Measurements from ENCODE around the gene CDK5RAP2.

The CDK5RAP2 gene

DNA sequence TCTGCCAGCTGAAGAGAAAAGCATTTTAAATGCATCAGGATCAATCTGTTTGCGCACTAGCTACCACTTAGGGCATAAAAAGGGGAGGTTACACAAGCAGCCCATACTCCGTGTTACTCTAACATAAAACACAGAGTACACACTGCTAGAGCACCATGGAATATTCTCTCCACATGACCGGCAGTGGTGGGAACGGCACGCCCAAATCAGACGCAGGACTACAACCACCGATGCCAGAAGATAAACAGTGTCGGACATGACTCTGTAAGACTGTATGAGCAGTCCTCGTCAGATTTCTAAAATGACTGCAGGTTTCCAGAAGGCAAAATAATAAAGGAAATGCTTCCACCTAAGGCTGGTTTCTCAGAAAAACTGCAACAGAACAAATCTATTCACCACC lies 40.0 kb downstream of the CDK5RAP2 start:
- no peaks in the 10 kb centered on the region for H3K27me3 ChIP-seq (ENCODE audit: low read depth, low read length)
- no peak overlapping the region for H3K4me2 ChIP-seq (ENCODE audit: low read length)
- H4K20me1 ChIP-seq (ENCODE audit: insufficient read depth, low read length), result no peaks in the 10 kb centered on the region
- H3K4me1 ChIP-seq (ENCODE audit: low read length), result no peaks in the 10 kb centered on the region
- TF ChIP-seq EZH2phosphoT487 (IDR thresholded peaks at IDR 0.05; ENCODE audit: low read depth), result no peak
- TF ChIP-seq, protein P1, sequence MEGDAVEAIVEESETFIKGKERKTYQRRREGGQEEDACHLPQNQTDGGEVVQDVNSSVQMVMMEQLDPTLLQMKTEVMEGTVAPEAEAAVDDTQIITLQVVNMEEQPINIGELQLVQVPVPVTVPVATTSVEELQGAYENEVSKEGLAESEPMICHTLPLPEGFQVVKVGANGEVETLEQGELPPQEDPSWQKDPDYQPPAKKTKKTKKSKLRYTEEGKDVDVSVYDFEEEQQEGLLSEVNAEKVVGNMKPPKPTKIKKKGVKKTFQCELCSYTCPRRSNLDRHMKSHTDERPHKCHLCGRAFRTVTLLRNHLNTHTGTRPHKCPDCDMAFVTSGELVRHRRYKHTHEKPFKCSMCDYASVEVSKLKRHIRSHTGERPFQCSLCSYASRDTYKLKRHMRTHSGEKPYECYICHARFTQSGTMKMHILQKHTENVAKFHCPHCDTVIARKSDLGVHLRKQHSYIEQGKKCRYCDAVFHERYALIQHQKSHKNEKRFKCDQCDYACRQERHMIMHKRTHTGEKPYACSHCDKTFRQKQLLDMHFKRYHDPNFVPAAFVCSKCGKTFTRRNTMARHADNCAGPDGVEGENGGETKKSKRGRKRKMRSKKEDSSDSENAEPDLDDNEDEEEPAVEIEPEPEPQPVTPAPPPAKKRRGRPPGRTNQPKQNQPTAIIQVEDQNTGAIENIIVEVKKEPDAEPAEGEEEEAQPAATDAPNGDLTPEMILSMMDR (IDR thresholded peaks at IDR 0.05; ENCODE audit: low read depth, low read length), result no peak
- peaks cover 76% of the 10 kb centered on the region for H3K36me3 ChIP-seq (replicated peaks; ENCODE audit: low read depth, low read length)
- H3K9me3 ChIP-seq (ENCODE audit: insufficient read depth, low read length), result no peaks in the 10 kb centered on the region
- H3K9ac ChIP-seq (ENCODE audit: low read length), result no peak overlapping the region
- H3K79me2 ChIP-seq (ENCODE audit: low read length), result no peaks in the 10 kb centered on the region
- H3K4me3 ChIP-seq (ENCODE audit: low read length), result no peak overlapping the region
- H3K27ac ChIP-seq (ENCODE audit: low read length), result no peak overlapping the region
- no peak overlapping the region for H2AFZ ChIP-seq (ENCODE audit: low read depth, low read length)

DNA sequence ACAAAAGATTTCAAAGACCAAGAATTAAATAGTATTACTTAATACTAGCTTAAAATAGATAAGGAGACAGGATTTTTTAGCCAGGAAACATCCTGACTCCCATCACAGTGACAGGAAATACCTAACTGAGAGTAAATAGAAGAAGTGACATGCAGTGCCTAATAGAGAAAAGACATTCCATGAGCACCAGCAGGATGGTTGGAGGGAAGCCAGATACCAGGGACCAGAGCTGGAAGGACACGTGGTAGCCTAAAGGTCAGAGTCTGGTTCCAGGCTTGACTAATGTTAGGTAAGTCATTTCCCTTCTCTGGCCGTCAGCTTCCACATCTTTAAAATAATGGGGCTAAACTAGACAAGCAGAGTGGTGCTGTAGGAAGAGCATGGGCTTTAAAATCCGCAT lies 41.6 kb downstream of the CDK5RAP2 start:
- H3K4me2 ChIP-seq (ENCODE audit: low read length), result no peak overlapping the region
- no peaks in the 10 kb centered on the region for H3K9me3 ChIP-seq (ENCODE audit: insufficient read depth, low read length)
- no peak overlapping the region for H3K9ac ChIP-seq (ENCODE audit: low read length)
- H4K20me1 ChIP-seq (ENCODE audit: insufficient read depth, low read length), result no peaks in the 10 kb centered on the region
- no peaks in the 10 kb centered on the region for H3K79me2 ChIP-seq (ENCODE audit: low read length)
- H3K27me3 ChIP-seq (ENCODE audit: low read depth, low read length), result no peaks in the 10 kb centered on the region
- peaks cover 76% of the 10 kb centered on the region for H3K36me3 ChIP-seq (replicated peaks; ENCODE audit: low read depth, low read length)
- H3K27ac ChIP-seq (ENCODE audit: low read length), result no peak overlapping the region
- no peak overlapping the region for H2AFZ ChIP-seq (ENCODE audit: low read depth, low read length)
- H3K4me3 ChIP-seq (ENCODE audit: low read length), result no peak overlapping the region
- no peaks in the 10 kb centered on the region for H3K4me1 ChIP-seq (ENCODE audit: low read length)
- no peak for TF ChIP-seq EZH2phosphoT487 (IDR thresholded peaks at IDR 0.05; ENCODE audit: low read depth)
- TF ChIP-seq, protein P1 (IDR thresholded peaks at IDR 0.05; ENCODE audit: low read depth, low read length), result no peak

DNA sequence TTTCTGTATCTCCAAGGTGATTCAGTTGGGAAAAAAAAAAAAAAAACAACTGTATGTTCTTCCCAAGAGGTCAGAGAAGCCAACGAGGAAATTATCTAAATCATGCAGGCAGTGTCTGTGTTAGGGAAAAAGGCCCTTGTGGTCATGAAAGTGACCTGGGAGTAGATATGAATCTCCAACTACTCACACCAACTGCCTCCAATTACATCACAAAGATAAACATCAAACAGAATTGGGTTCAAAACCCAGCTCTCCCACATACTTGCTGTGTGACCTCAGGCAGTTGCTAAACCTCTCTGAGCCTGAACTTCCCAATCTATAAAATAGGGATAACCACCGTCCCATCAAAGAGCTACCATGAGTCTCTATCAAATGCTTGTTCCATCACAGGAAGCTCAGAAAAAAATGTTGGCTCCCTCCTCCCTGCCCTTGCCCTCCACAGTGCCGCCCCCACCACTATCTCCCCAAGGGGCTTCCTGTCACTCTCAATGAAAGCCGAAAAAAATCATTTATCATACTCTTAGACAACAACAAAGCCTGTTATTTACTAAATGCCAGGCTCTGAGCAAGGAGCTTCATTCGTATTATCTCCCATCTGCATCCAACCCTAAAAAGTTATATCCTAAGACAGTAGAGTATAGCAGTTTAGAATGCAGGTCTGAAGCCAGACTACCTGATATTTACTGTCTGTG lies 42.9 kb downstream of the CDK5RAP2 start:
- H3K36me3 ChIP-seq (replicated peaks; ENCODE audit: low read depth, low read length), result peaks cover 77% of the 10 kb centered on the region
- no peaks in the 10 kb centered on the region for H3K9me3 ChIP-seq (ENCODE audit: insufficient read depth, low read length)
- H3K9ac ChIP-seq (ENCODE audit: low read length), result no peak overlapping the region
- H3K4me2 ChIP-seq (ENCODE audit: low read length), result no peak overlapping the region
- H4K20me1 ChIP-seq (ENCODE audit: insufficient read depth, low read length), result no peaks in the 10 kb centered on the region
- no peak overlapping the region for H2AFZ ChIP-seq (ENCODE audit: low read depth, low read length)
- no peaks in the 10 kb centered on the region for H3K27me3 ChIP-seq (ENCODE audit: low read depth, low read length)
- no peak overlapping the region for H3K27ac ChIP-seq (ENCODE audit: low read length)
- TF ChIP-seq, protein P1 (IDR thresholded peaks at IDR 0.05; ENCODE audit: low read depth, low read length), result no peak
- no peak for TF ChIP-seq EZH2phosphoT487 (IDR thresholded peaks at IDR 0.05; ENCODE audit: low read depth)
- H3K4me3 ChIP-seq (ENCODE audit: low read length), result no peak overlapping the region
- H3K79me2 ChIP-seq (ENCODE audit: low read length), result no peaks in the 10 kb centered on the region
- no peaks in the 10 kb centered on the region for H3K4me1 ChIP-seq (ENCODE audit: low read length)

DNA sequence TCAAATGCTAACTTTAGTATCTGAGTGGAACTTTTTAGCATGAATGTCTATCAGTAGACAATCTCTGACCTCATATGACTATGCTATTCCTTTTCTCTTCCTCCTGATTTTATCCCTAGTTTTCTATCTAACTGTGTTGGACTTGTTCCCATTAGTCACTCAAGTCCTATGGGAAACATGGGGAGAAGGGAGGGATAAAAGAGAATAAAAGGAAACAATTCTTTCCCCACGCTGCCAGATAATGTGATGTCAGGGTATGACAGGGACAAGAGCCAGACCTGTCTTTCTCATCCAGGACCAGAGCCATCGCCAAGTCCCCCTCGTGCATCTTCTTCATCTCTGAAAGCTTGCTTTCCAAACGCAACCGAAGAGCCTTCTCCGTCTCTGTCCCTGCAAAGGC lies 43.9 kb downstream of the CDK5RAP2 start:
- peaks cover 77% of the 10 kb centered on the region for H3K36me3 ChIP-seq (replicated peaks; ENCODE audit: low read depth, low read length)
- no peak overlapping the region for H3K27ac ChIP-seq (ENCODE audit: low read length)
- H3K9ac ChIP-seq (ENCODE audit: low read length), result no peak overlapping the region
- TF ChIP-seq, protein P1 (IDR thresholded peaks at IDR 0.05; ENCODE audit: low read depth, low read length), result no peak
- TF ChIP-seq EZH2phosphoT487 (IDR thresholded peaks at IDR 0.05; ENCODE audit: low read depth), result no peak
- H2AFZ ChIP-seq (ENCODE audit: low read depth, low read length), result no peak overlapping the region
- no peaks in the 10 kb centered on the region for H3K9me3 ChIP-seq (ENCODE audit: insufficient read depth, low read length)
- H3K27me3 ChIP-seq (ENCODE audit: low read depth, low read length), result no peaks in the 10 kb centered on the region
- H3K4me1 ChIP-seq (ENCODE audit: low read length), result no peaks in the 10 kb centered on the region
- H3K4me3 ChIP-seq (ENCODE audit: low read length), result no peak overlapping the region
- no peak overlapping the region for H3K4me2 ChIP-seq (ENCODE audit: low read length)
- H3K79me2 ChIP-seq (ENCODE audit: low read length), result no peaks in the 10 kb centered on the region
- no peaks in the 10 kb centered on the region for H4K20me1 ChIP-seq (ENCODE audit: insufficient read depth, low read length)
